Limb (tissue), 2 donors: ENCODE results near the gene ANAPC15.
"Not testable (repeated sequence)": the region's sequence is repeated elsewhere in the genome, so short reads cannot be mapped to it uniquely, and the experiment has no call there.

ENCODE experiments used
- DNase-seq, 2 donors: peaks; one replicate each; pipeline ENCODE4 v3.0.0-alpha.2; 2016; ENCODE audit errors: extremely low spot score in 2 of 2

ANAPC15 gene

GRCh38 chr11:72112143-72112977 is at the start of gene ANAPC15:
Gene ANAPC15 (minus strand): TSS chr11:72112695. CDS start chr11:72111276, 1,419 bp downstream.
- DNase-seq, result peak; percentile 98 to 99

- DNase-seq, result no peak
Observed at GRCh38 chr11:72160319-72160718, 47.8 kb upstream of the ANAPC15 start.

DNA sequence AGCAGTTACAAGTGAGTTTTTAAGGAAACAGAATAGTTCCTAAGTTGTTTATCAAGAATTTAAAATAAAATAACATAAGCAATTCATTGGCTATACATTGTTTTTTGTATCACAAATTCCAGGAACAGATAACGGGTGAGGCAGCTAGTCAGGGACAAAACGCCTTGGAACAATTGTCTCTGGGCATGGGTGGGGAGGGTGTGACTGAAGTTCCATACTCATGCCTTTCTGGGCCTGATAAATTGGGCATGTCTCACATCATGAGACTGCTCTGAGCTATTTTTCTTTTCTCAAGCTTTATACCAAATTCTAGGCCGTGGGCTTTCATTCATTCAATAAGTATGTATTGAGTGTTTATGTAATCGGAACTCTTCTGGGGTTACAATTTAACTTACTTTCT is 44.6 kb upstream of the ANAPC15 start:
- DNase-seq, result no peak

DNA sequence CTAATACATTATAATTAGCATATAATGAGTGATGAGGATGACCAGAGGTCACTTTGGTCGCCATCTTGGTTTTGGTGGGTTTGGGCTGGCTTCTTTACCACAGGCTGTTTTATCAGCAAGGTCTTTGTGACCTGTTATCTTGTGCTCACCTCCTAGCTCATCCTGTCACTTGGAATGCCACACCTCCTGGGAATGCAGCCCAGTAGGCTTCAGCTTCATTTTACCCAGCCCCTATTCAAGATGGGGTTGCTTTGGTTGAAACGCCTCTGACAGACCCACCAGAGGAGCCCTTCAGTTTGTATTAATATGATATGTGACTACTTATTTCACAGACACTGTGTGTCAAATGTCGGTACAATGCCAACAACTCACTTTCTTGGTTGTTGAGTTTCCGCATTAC is 43.3 kb upstream of the ANAPC15 start:
- DNase-seq, result no peak

GRCh38 chr11:72154816-72155215 is 42.3 kb upstream of the ANAPC15 start:
- no peak for DNase-seq

DNA sequence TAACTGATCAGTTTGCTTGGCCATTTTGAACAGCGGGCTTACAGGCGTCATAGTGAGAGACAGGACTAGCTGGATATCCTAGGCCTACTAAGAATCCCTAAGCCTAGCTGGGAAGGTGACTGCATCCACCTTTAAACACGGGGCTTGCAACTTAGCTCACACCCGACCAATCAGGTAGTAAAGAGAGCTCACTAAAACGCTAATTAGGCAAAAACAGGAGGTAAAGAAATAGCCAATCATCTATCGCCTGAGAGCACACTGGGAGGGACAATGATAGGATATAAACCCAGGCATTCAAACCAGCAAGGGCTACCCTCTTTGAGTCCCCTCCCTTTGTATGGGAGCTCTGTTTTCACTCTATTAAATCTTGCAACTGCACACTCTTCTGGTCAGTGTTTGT is 41.4 kb upstream of the ANAPC15 start:
- not testable (repeated sequence) for DNase-seq

DNA sequence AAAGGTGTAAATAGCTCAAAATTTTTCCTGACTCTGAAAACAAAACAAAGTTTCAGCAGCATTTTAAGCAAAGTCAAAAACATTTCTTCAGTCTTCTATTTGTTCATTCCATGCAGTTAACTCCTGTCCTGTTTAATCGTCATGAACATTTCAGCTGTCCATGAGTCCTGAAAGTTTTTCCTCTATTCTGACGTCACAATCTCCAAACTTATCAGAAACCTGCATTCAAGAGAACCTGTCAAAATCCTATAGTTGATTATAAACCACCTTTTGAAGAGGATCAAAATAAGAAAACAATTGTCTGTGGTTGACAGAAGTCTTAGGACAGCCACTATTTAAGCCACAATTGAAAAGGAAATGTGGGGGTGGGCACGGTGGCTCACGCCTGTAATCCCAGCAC is 38.4 kb upstream of the ANAPC15 start:
- DNase-seq, result no peak

DNA sequence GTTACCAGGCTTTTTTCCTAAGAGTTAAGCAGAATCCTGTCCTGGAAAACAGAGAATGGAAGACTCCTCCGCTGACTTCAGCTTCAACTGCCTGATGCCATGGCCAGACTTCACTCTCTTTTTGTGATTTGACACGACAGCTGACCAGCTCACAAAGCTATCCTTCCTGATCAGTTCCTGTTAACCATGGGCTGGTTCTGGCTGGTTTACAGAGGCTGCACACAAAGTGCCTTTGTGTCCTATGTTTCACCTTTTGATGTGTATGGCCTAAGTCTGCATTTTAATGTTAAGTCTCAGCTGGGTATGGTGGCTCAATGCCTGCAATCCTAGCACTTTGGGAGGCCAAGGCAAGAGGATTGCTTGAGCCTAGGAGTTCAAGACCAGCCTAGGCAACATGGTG is 34.1 kb upstream of the ANAPC15 start:
- no peak for DNase-seq

DNA sequence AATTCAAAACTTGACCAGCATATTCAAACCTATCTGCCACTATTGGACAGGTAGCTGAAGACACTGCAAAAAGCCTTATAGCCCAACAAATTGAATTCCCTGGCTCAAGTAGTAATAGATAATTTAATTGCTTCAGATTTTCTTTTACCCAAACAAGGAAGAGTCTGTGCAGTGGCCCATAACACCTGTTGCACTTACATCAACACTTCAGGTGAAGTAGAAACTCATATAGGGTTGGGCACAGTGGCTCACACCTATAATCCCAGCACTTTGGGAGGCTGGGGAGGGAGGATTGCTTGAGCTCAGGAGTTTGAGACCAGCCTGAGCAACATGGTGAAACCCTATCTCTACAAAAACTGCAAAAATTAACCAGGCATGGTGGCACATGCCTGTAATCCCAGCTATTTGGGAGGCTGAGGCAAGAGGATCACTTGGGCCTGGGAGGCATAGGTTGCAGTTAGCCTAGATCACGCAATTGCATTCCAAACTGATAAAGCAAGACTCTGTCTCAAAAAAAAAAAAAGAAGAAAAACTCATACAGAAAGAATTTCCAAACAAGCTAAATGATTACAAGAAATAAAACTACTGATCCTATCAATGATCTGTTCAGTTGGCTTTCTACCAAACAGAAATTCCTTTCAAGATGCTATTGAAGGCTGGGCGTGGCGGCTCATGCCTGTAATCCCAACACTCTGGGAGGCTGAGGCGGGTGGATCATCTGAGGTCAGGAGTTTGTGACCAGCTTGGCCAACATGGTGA is 32.5 kb upstream of the ANAPC15 start:
- no peak for DNase-seq

DNA sequence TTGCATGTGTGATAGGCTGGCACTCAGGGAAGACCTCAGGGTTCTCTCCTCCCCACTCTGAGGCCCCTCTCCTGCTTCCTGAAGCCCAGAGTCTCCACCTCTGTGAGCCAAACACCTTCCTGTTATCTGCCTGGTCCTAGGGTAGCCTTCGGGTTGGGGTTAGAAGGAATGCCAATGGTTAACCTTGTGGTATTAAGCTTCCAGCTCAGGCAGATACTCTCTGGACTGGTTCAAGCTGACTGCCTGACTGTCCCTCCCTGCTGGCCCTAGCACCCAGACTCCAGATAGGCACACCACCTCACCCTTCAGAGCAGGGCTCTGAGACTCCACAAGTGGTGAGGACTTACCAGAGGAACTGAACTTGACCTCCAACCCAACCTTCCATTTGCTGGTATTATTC is 30.0 kb upstream of the ANAPC15 start:
- not testable (repeated sequence) for DNase-seq

- not testable (repeated sequence) for DNase-seq
Observed at GRCh38 chr11:72142086-72142485, 29.6 kb upstream of the ANAPC15 start.

GRCh38 chr11:72141066-72141465 is 28.6 kb upstream of the ANAPC15 start:
- DNase-seq, result no peak

GRCh38 chr11:72140661-72141060 is 28.2 kb upstream of the ANAPC15 start:
- no peak for DNase-seq

- no peak for DNase-seq
Observed at GRCh38 chr11:72139500-72139899, 27.0 kb upstream of the ANAPC15 start.

- no peak for DNase-seq
Observed at GRCh38 chr11:72138821-72139390, 26.4 kb upstream of the ANAPC15 start.

DNA sequence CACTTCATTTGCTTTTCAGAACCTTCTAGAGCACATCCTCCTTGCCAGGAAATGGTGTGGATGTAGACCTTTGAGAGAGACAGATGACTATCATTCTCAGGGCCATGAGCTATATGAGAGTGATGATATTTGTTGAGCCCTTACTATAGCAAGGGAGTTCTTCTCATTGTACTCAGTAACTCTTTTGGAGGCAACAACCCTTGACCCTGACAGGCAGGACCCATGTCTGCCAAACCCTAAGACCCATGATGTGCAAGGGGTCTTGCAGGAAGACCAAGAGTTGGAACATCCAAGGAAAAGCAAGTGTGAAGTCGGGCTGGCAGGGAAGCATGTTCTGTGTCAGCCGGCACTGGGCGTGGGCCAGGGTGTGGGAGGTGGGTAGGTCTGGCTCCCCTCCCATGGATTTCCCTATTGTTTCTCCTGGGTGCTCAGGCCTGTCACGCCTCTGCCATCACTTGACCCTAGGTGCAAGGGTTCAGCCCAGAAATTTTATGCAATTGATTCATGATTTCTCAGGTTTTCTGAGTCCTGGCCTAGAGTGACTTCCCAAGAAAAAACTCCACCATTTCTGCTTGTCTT is 24.3 kb upstream of the ANAPC15 start:
- no peak for DNase-seq

DNA sequence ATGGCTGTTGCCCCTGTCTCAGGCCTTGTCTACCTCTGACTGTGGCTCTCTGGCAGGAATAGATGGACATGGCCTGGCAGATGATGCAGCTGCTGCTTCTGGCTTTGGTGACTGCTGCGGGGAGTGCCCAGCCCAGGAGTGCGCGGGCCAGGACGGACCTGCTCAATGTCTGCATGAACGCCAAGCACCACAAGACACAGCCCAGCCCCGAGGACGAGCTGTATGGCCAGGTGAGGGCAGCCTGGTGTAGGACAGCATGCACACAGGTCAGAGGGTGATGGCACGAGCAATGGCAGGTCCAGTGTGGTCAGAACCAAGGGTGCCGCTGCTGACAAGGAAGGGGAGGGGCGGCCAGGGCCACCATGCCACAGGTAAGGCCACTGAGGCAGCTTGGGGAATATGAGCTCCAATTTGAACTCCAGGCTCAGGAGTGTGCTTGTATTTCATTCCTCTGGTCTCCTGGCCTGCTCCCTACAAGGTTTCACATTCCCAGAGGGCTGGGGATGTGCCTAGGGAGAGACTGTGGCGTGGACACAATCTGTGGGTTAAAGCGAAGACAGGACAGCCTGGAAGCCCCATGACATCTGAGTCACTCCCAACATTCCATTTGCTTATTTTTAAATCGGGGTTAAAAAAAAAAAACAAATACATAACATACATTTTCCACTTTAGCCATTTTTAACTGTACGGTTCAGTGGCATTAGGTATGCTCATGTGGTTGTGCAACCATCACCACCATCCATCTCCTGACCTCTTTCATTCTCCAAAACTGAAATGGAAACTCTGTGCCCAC is 23.6 kb upstream of the ANAPC15 start:
- DNase-seq, result no peak

- DNase-seq, result not testable (repeated sequence)
Observed at GRCh38 chr11:72135473-72135872, 23.0 kb upstream of the ANAPC15 start, which contains the start of gene FOLR3. Gene FOLR3 (plus strand): TSS chr11:72135725. CDS start chr11:72135953, 228 bp downstream.

- DNase-seq, result no peak
Observed at GRCh38 chr11:72132646-72133045, 20.2 kb upstream of the ANAPC15 start.

DNA sequence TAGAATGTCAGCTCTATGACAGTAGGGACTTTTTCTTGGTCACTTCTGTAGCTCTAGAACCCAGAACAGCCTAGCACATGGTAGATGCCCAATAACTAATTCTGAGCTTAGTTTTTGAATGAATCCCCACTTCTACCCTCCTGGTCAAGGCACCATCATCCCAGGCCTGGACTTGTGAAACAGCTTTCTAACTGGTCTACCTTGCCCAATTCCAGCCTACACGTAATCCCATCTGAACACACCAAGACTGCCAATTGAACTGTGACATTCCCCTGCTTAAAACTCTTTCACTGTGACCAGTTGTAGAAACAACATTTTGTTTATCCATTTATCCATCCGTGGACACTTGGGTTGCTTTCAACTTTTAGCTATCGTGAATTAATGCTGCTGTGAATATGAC is 16.9 kb upstream of the ANAPC15 start:
- no peak for DNase-seq

- DNase-seq, result no peak
Observed at GRCh38 chr11:72127923-72128322, 15.4 kb upstream of the ANAPC15 start.
